IMR-90 (cell line): ENCODE data around the gene TMTC1. TPM values are rescaled to one million over a fixed set of nuclear protein-coding genes. Genes with fewer than 3 reads are reported as not detected.

ENCODE experiments used
- ATAC-seq: fragments of 200-7000 bp; cut with Tn5 transposase; 2 replicates; pipeline ENCODE4 v1.9.1; 2020; ENCODE audit warnings: low read depth, mild to moderate bottlenecking, moderate library complexity
- BruUV-seq: library from RNA; stranded (reverse); fragments of 400-500 nt; replicated peaks from 2 replicates; lab custom pipeline; 2021; lab: Mats Ljungman, UMichigan
- CTCF ChIA-PET: fragments of 300-600 bp; formaldehyde crosslinking; extraction: SDS; loops from one replicate; lab custom pipeline; 2021; ENCODE audit warnings: antibody characterized with exemption; lab: Yijun Ruan, JAX
- POLR2A ChIA-PET: fragments of 300-600 bp; sonication (Branson Sonifier 250); formaldehyde crosslinking; loops from one replicate; lab custom pipeline; 2022; ENCODE audit warnings: antibody characterized with exemption; ENCODE audit not compliant: unreplicated experiment; lab: Charles Lee
- DNase-seq: peaks from one replicate; pipeline ENCODE4 v3.0.0; 2013
- H2AFZ ChIP-seq: replicated peaks from 2 replicates; pipeline ENCODE3; 2013; ENCODE audit warnings: low read length, mild to moderate bottlenecking; ENCODE audit not compliant: poor library complexity
- H2AK5ac ChIP-seq: 2 replicates; pipeline ENCODE4 v1.6.1; 2013; ENCODE audit warnings: low read depth, low read length, inconsistent platforms
- H2AK9ac ChIP-seq: replicated peaks from 2 replicates; pipeline ENCODE3; 2013; ENCODE audit warnings: mild to moderate bottlenecking, low read depth, low read length, moderate library complexity; ENCODE audit not compliant: poor library complexity
- H2BK120ac ChIP-seq: 2 replicates; pipeline ENCODE4 v1.6.1; 2013; ENCODE audit warnings: low read depth, low read length, inconsistent platforms
- H2BK15ac ChIP-seq: 3 replicates; pipeline ENCODE4 v1.6.1; 2013; ENCODE audit warnings: low read depth, low read length, inconsistent platforms
- H2BK20ac ChIP-seq: 2 replicates; pipeline ENCODE4 v1.6.1; 2013; ENCODE audit warnings: low read depth, mild to moderate bottlenecking, inconsistent platforms, low read length, moderate library complexity
- H2BK5ac ChIP-seq: 2 replicates; pipeline ENCODE4 v1.6.1; 2013; ENCODE audit warnings: mild to moderate bottlenecking, low read depth, low read length, inconsistent platforms; ENCODE audit not compliant: poor library complexity, severe bottlenecking
- H3K14ac ChIP-seq: replicated peaks from 2 replicates; pipeline ENCODE4 v1.6.1; 2013; ENCODE audit warnings: low read depth, low read length, inconsistent platforms
- H3K18ac ChIP-seq: 2 replicates; pipeline ENCODE4 v1.6.1; 2013; ENCODE audit warnings: low read depth, low read length, control low read depth
- H3K23ac ChIP-seq: 2 replicates; pipeline ENCODE4 v1.6.1; 2013; ENCODE audit warnings: low read depth, low read length, inconsistent platforms
- H3K27ac ChIP-seq: 2 replicates; pipeline ENCODE4 v1.5.1; 2013; ENCODE audit warnings: mild to moderate bottlenecking, control low read depth, low read length; ENCODE audit not compliant: insufficient read depth
- H3K27me3 ChIP-seq: 2 replicates; pipeline ENCODE4 v1.6.1; 2013; ENCODE audit warnings: low read length; ENCODE audit not compliant: control insufficient read depth, insufficient read depth
- H3K36me3 ChIP-seq: 2 replicates; pipeline ENCODE4 v1.6.1; 2013; ENCODE audit warnings: low read length, mixed read lengths; ENCODE audit not compliant: control insufficient read depth, insufficient read depth
- H3K4ac ChIP-seq: 2 replicates; pipeline ENCODE4 v1.6.1; 2013; ENCODE audit warnings: low read depth, low read length, inconsistent platforms
- H3K4me1 ChIP-seq: 2 replicates; pipeline ENCODE4 v1.6.1; 2013; ENCODE audit warnings: low read length, mixed read lengths; ENCODE audit not compliant: control insufficient read depth, insufficient read depth
- H3K4me2 ChIP-seq: 2 replicates; pipeline ENCODE4 v1.6.1; 2013; ENCODE audit warnings: low read depth, mild to moderate bottlenecking, control low read depth, low read length, moderate library complexity
- H3K4me3 ChIP-seq: 2 replicates; pipeline ENCODE4 v1.5.1; 2013; ENCODE audit warnings: low read depth, mild to moderate bottlenecking, control low read depth, low read length, moderate library complexity; ENCODE audit not compliant: insufficient read depth
- H3K56ac ChIP-seq: 2 replicates; pipeline ENCODE4 v1.6.1; 2013; ENCODE audit warnings: low read length, inconsistent platforms; ENCODE audit not compliant: insufficient read depth; ENCODE audit errors: extremely low read depth
- H3K79me1 ChIP-seq, 2 experiments: 2 replicates each; pipeline ENCODE4 v1.6.1; 2013; ENCODE audit warnings: low read length in 2 of 2, inconsistent platforms in 1 of 2, low read depth in 1 of 2
- H3K9ac ChIP-seq: 2 replicates; pipeline ENCODE4 v1.6.1; 2013; ENCODE audit warnings: low read depth, low read length, control low read depth
- H3K9me1 ChIP-seq: 2 replicates; pipeline ENCODE4 v1.6.1; 2013; ENCODE audit warnings: low read length, inconsistent platforms; ENCODE audit not compliant: insufficient read depth
- H3K9me3 ChIP-seq: 2 replicates; pipeline ENCODE4 v1.6.1; 2013; ENCODE audit warnings: low read length; ENCODE audit not compliant: control insufficient read depth, insufficient read depth
- H4K20me1 ChIP-seq: 2 replicates; pipeline ENCODE4 v1.6.1; 2013; ENCODE audit warnings: low read length, inconsistent platforms; ENCODE audit not compliant: insufficient read depth
- H4K5ac ChIP-seq: 2 replicates; pipeline ENCODE4 v1.6.1; 2013; ENCODE audit warnings: mild to moderate bottlenecking, low read depth, low read length, control low read depth
- H4K8ac ChIP-seq, 2 experiments: 2 replicates each; pipeline ENCODE4 v1.6.1; 2013; ENCODE audit warnings: low read depth in 2 of 2, low read length in 2 of 2, control low read depth in 1 of 2, inconsistent platforms in 1 of 2
- H4K91ac ChIP-seq: 2 replicates; pipeline ENCODE4 v1.6.1; 2013; ENCODE audit warnings: low read depth, low read length, inconsistent platforms; ENCODE audit not compliant: insufficient read depth
- CEBPB ChIP-seq: IDR thresholded peaks from 2 replicates; pipeline ENCODE4 v1.6.1; 2012; ENCODE audit warnings: low read depth, low read length, improper control_type of control experiment
- MXI1 ChIP-seq: IDR thresholded peaks from 2 replicates; pipeline ENCODE4 v1.6.1; 2012; ENCODE audit warnings: low read depth, mild to moderate bottlenecking, low read length, moderate library complexity, borderline replicate concordance
- WGBS, 2 experiments: methylation state at CpG; one replicate each; pipeline versions ENCODE4 v1.1.5 to v1.1.7; 2013; ENCODE audit warnings: missing lambda C conversion rate in 2 of 2; ENCODE audit not compliant: insufficient read length in 1 of 2; ENCODE audit errors: extremely low coverage in 2 of 2; 5-methylcytosine and 5-hydroxymethylcytosine counted together
- dilution Hi-C: fragments of 300-500 bp; cut with HindIII; formaldehyde crosslinking; loops from one replicate; pipeline ENCODE4 v1.14.3; 2018; ENCODE audit warnings: low sequenced_read_pairs; ENCODE audit not compliant: unreplicated experiment
- in situ Hi-C: fragments of 300-500 bp; cut with MboI; formaldehyde crosslinking; loops from 3 replicates; pipeline ENCODE4 v1.14.3; 2019; ENCODE audit warnings: low sequenced_read_pairs, inconsistent platforms, mixed read lengths
- intact Hi-C: fragments of 100-400 bp; cut with micrococcal nuclease; formaldehyde crosslinking; loops from 2 replicates; pipeline ENCODE4 v1.10.0; 2022
- polyA plus RNA-seq, 3 experiments: library from polyadenylated mRNA; depleted of rRNA; stranded (reverse); fragments of >200 nt; gene quantifications; 2 replicates each; pipeline ENCODE4 v1.2.3, GENCODE V29; 2012; ENCODE audit warnings: low replicate concordance in 1 of 3
- total RNA-seq: library from RNA; depleted of rRNA; stranded (reverse); fragments of >200 nt; gene quantifications from 2 replicates; pipeline ENCODE4 v1.2.3, GENCODE V29; 2012

TMTC1 gene
- total and polyA plus RNA-seq, 2 of the 4 experiments (the other 2 are of a cell fraction), result 12.5 to 36.4 TPM

DNA sequence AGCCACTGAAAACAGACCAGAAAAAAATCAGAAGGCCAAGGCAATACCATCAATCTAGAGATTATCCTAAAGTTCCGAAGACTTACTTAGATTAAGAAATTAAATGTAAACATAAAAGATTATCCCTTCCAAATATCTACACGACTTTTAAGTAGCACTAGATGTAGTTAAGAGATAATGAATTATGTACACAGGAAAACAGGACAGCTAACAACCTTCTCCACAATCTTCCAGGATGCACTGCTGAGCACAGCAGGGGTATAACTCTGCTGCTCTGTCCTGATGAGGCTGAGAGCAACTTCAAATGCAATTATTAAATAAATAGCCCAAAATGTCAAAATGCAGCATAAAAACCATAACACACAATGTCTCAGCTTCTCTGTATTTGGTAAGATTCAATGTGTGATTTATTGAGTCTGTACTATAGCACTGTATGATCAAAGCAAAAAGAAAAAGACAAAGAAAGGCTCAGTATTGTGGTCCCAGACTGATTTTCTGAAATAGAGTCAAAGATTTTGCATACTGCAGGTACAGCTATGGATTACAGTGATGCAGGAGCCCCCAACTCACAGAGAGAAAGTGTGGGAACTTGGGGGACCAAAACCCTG, 56.9 kb downstream of the TMTC1 start:
- BruUV-seq, result no TSS peak

More for the DNA sequence above, 56.9 kb downstream of the TMTC1 start:
- Histone ChIP-seq H2BK120ac (peak overlapping the region; percentile 65), H2BK20ac (peak overlapping the region; percentile 5; the same call in 1 of the 2 replicates), H3K4me3 (no peak overlapping the region), H3K4me1 (peaks cover 10% of the 10 kb centered on the region), H3K56ac (no peak overlapping the region), H2BK5ac (peak overlapping the region; percentile 61), H2AK5ac (no peak overlapping the region), H3K4ac (peak overlapping the region; percentile 37; the same call in 1 of the 2 replicates), H3K14ac (no peak overlapping the region), H2BK15ac (no peak overlapping the region), H4K91ac (no peak overlapping the region), H4K5ac (peak overlapping the region; percentile 44; the same call in 1 of the 2 replicates), H3K18ac (peak overlapping the region; percentile 78; the same call in 1 of the 2 replicates), H3K79me1 (peaks cover 0 to 25% of the 10 kb centered on the region in 2 experiments; a peak in 2 of 4 replicates), H3K9ac (no peak overlapping the region), H2AK9ac (no peak overlapping the region), H3K4me2 (no peak overlapping the region; the same call in none of the 2 replicates), H3K23ac (peak overlapping the region; percentile 38; the same call in 1 of the 2 replicates), H2AFZ (no peak overlapping the region), H4K8ac (no peak overlapping the region), H3K9me1 (peaks cover 7% of the 10 kb centered on the region; the same call in 1 of the 2 replicates), H3K27ac (no peak overlapping the region; the same call in 1 of the 2 replicates), H3K27me3 (no peaks in the 10 kb centered on the region), H3K9me3 (no peaks in the 10 kb centered on the region), H3K36me3 (peaks cover 5% of the 10 kb centered on the region; the same call in 1 of the 2 replicates), H4K20me1 (no peaks in the 10 kb centered on the region)
- no peak for TF ChIP-seq CEBPB
- TF ChIP-seq MXI1, result no peak
- in situ Hi-C loops (no loop called here), dilution Hi-C loops (no loop called here), intact Hi-C loops (no loop called here)
- ATAC-seq (peak; percentile 25; the same call in 1 of the 2 replicates), DNase-seq (no peak)
- ChIA-PET CTCF (no interaction called here), POLR2A (no interaction called here)
- WGBS, 2 experiments, result no CpG with 5 or more reads among the region's 2 CpGs
